Esophagus squamous epithelium (tissue), 4 donors: Measurements from ENCODE around the gene CRX.

Experiments
- POLR2A ChIP-seq, 4 donors: fragments of 450-650 bp; IDR thresholded peaks; one replicate each; pipeline ENCODE4 v1.6.1; 2017; ENCODE audit warnings: antibody characterized with exemption in 4 of 4, mild to moderate bottlenecking in 4 of 4, moderate library complexity in 3 of 4
- TF ChIP-seq, protein P1 (sequence below), 6 experiments: fragments of 450-650 bp in 4 of 6; fragments of 200-600 bp in 2 of 6; sonication (generic) in 2 of 6; IDR thresholded peaks; one replicate each; pipeline ENCODE4 v1.5.1; 2016 to 2019; ENCODE audit warnings: antibody characterized with exemption in 6 of 6, mild to moderate bottlenecking in 4 of 6, moderate library complexity in 4 of 6

- TF ChIP-seq, protein P1, sequence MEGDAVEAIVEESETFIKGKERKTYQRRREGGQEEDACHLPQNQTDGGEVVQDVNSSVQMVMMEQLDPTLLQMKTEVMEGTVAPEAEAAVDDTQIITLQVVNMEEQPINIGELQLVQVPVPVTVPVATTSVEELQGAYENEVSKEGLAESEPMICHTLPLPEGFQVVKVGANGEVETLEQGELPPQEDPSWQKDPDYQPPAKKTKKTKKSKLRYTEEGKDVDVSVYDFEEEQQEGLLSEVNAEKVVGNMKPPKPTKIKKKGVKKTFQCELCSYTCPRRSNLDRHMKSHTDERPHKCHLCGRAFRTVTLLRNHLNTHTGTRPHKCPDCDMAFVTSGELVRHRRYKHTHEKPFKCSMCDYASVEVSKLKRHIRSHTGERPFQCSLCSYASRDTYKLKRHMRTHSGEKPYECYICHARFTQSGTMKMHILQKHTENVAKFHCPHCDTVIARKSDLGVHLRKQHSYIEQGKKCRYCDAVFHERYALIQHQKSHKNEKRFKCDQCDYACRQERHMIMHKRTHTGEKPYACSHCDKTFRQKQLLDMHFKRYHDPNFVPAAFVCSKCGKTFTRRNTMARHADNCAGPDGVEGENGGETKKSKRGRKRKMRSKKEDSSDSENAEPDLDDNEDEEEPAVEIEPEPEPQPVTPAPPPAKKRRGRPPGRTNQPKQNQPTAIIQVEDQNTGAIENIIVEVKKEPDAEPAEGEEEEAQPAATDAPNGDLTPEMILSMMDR (IDR thresholded peaks at IDR 0.05): no peak
- no peak for TF ChIP-seq POLR2A (IDR thresholded peaks at IDR 0.05)
Measured at GRCh38 chr19:47839411-47839810, 17.7 kb downstream of the CRX start.
